OCI-LY3 (cell line): ENCODE measurements around the gene COL26A1.

Experiments used
- H2AFZ ChIP-seq: fragments of 200-600, 300-600 bp; shearing (Covaris generic); 2 replicates; pipeline ENCODE4 v1.6.0; 2014; ENCODE audit warnings: antibody characterized with exemption, low read depth, low read length
- H3K27ac ChIP-seq: fragments of 200-600, 300-600 bp; sonication (generic); 2 replicates; pipeline ENCODE4 v1.5.1; 2014; ENCODE audit warnings: mild to moderate bottlenecking, low read length, moderate library complexity, mixed read lengths
- H3K27me3 ChIP-seq: fragments of 200-600, 300-600 bp; sonication (generic); 2 replicates; pipeline ENCODE4 v1.6.1; 2014; ENCODE audit warnings: low read depth, low read length, mixed read lengths
- H3K36me3 ChIP-seq: fragments of 200-600, 300-600 bp; sonication (generic); replicated peaks from 2 replicates; pipeline ENCODE3; 2014; ENCODE audit warnings: low read depth, low read length, mixed read lengths
- H3K4me1 ChIP-seq: fragments of 300-600, 200-600 bp; sonication (generic); 2 replicates; pipeline ENCODE4 v1.6.1; 2014; ENCODE audit warnings: low read length, mixed read lengths
- H3K4me2 ChIP-seq: fragments of 200-600, 300-600 bp; sonication (generic); 2 replicates; pipeline ENCODE4 v1.6.1; 2014; ENCODE audit warnings: low read length, mixed read lengths
- H3K4me3 ChIP-seq: fragments of 300-600, 200-600 bp; sonication (generic); 2 replicates; pipeline ENCODE4 v1.5.1; 2014; ENCODE audit warnings: antibody characterized with exemption, mild to moderate bottlenecking, low read length, moderate library complexity
- H3K79me2 ChIP-seq: fragments of 300-600, 200-600 bp; shearing (Covaris generic); 2 replicates; pipeline ENCODE4 v1.6.1; 2014; ENCODE audit warnings: mild to moderate bottlenecking, low read length, mixed read lengths
- H3K9ac ChIP-seq: fragments of 300-600, 200-600 bp; shearing (Covaris generic); 2 replicates; pipeline ENCODE4 v1.6.0; 2014; ENCODE audit warnings: mild to moderate bottlenecking, low read length, moderate library complexity
- H3K9me3 ChIP-seq: fragments of 200-600, 300-600 bp; shearing (Covaris generic); 2 replicates; pipeline ENCODE4 v1.6.1; 2014; ENCODE audit warnings: low read length, mixed read lengths; ENCODE audit not compliant: insufficient read depth
- H4K20me1 ChIP-seq: fragments of 200-600, 300-600 bp; sonication (generic); 2 replicates; pipeline ENCODE4 v1.6.1; 2016; ENCODE audit warnings: low read length, mixed read lengths; ENCODE audit not compliant: insufficient read depth
- EZH2phosphoT487 ChIP-seq: fragments of 200-600 bp; shearing (Covaris generic); IDR thresholded peaks from 2 replicates; pipeline ENCODE4 v1.6.1; 2018; ENCODE audit warnings: antibody characterized with exemption, mixed run types, low read depth
- TF ChIP-seq, protein P1 (sequence below): fragments of 200-600, 300-600 bp; sonication (generic); IDR thresholded peaks from 2 replicates; pipeline ENCODE4 v1.5.1; 2014; ENCODE audit warnings: antibody characterized with exemption, low read length, low read depth

The COL26A1 gene

DNA sequence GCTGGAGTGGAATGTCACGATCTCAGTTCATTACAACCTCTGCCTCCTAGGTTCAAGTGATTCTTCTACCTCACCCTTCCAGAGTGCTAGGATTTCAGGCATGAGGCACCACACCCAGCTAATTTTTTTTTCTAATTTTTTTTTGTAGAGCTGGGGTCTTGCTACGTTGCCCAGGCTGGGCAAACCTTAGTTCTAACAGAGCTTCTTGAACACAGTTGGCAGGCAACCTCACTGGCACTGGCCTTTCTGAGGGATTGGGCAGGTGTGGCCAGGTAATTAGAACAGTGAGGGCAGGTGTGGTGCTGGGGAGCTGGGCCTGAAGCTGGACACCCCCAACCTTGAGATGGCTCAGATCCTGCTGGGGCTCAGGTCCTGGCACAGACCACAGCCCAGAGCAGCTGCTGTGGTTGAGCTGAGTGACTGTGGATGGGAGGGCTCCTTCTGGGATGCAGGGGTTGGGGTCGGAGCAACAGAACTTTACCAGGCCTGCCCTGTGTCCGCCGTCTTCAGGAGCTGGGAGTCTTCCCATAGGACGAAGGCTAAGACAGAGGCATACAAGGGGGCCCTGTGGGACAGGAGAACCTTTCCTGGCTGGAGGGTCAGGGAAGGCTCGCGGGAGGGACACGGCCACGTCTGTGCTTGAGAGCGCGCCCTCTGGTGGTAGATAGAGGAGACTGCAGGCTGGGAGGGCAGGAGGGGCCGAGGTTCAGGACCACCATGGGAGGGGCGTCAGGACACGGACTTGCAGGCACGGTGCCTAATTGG is 48.2 kb downstream of the COL26A1 start:
- H3K4me2 ChIP-seq = no peak overlapping the region
- H3K4me1 ChIP-seq = peaks cover 3% of the 10 kb centered on the region; the same call in 1 of the 2 replicates
- H3K27ac ChIP-seq = no peak overlapping the region
- no peaks in the 10 kb centered on the region for H4K20me1 ChIP-seq
- no peaks in the 10 kb centered on the region for H3K79me2 ChIP-seq
- H3K36me3 ChIP-seq = no peaks in the 10 kb centered on the region
- no peak overlapping the region for H2AFZ ChIP-seq
- H3K9me3 ChIP-seq = peaks cover 11% of the 10 kb centered on the region; the same call in 1 of the 2 replicates
- no peak overlapping the region for H3K4me3 ChIP-seq
- no peaks in the 10 kb centered on the region for H3K27me3 ChIP-seq
- no peak overlapping the region for H3K9ac ChIP-seq
- TF ChIP-seq, protein P1, sequence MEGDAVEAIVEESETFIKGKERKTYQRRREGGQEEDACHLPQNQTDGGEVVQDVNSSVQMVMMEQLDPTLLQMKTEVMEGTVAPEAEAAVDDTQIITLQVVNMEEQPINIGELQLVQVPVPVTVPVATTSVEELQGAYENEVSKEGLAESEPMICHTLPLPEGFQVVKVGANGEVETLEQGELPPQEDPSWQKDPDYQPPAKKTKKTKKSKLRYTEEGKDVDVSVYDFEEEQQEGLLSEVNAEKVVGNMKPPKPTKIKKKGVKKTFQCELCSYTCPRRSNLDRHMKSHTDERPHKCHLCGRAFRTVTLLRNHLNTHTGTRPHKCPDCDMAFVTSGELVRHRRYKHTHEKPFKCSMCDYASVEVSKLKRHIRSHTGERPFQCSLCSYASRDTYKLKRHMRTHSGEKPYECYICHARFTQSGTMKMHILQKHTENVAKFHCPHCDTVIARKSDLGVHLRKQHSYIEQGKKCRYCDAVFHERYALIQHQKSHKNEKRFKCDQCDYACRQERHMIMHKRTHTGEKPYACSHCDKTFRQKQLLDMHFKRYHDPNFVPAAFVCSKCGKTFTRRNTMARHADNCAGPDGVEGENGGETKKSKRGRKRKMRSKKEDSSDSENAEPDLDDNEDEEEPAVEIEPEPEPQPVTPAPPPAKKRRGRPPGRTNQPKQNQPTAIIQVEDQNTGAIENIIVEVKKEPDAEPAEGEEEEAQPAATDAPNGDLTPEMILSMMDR = peak; percentile 63
- no peak for TF ChIP-seq EZH2phosphoT487

DNA sequence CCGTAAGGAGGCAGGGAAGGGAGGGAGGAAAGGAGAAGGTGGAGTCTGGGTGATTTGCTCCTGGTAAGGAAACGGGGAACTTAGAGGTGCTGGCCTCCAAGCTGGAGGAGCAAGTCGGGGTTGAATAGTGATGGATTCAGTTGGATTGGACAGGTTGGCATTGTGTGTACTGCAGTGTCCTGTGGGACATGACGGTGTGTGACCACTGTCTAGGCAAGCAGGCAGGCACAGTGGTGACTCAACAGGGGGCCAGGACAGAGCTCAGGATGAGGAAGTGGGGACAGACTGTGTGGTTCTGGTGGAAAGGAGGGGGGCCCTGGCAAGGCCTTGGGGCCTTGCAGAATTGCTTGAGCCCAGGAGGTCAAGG is 48.8 kb downstream of the COL26A1 start:
- H3K4me2 ChIP-seq = no peak overlapping the region
- TF ChIP-seq EZH2phosphoT487 = no peak
- TF ChIP-seq, protein P1 = no peak
- H3K4me1 ChIP-seq = peaks cover 3% of the 10 kb centered on the region; the same call in 1 of the 2 replicates
- H3K79me2 ChIP-seq = no peaks in the 10 kb centered on the region
- H3K36me3 ChIP-seq = no peaks in the 10 kb centered on the region
- H2AFZ ChIP-seq = no peak overlapping the region
- no peak overlapping the region for H3K4me3 ChIP-seq
- H3K9me3 ChIP-seq = peaks cover 11% of the 10 kb centered on the region; the same call in 1 of the 2 replicates
- H3K9ac ChIP-seq = no peak overlapping the region
- H4K20me1 ChIP-seq = no peaks in the 10 kb centered on the region
- H3K27ac ChIP-seq = no peak overlapping the region
- no peaks in the 10 kb centered on the region for H3K27me3 ChIP-seq

DNA sequence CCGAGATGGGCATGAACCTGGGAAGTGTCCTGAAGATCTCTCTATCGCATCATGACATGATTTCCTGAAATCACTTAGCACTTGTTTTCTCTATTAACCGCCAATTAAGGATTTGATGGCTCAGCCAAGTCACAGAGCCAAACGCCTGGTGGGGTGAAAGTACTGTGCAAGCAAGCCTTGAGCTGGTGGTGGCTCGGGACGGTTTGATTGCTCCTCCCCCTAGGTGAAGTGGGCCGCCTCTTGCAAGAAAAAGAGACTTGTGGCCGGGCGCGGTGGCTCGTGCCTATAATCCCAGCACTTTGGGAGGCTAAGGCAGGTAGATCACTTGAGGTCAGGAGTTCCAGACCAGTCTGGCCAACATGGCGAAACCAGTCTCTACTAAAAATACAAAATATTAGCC is 50.3 kb downstream of the COL26A1 start:
- H3K27ac ChIP-seq = no peak overlapping the region
- H3K4me3 ChIP-seq = no peak overlapping the region
- no peaks in the 10 kb centered on the region for H3K36me3 ChIP-seq
- H3K27me3 ChIP-seq = no peaks in the 10 kb centered on the region
- H2AFZ ChIP-seq = no peak overlapping the region
- no peaks in the 10 kb centered on the region for H4K20me1 ChIP-seq
- H3K9ac ChIP-seq = no peak overlapping the region
- TF ChIP-seq, protein P1 = no peak
- no peak for TF ChIP-seq EZH2phosphoT487
- H3K4me2 ChIP-seq = no peak overlapping the region
- peaks cover 3% of the 10 kb centered on the region; the same call in 1 of the 2 replicates for H3K4me1 ChIP-seq
- H3K9me3 ChIP-seq = peaks cover 11% of the 10 kb centered on the region; the same call in 1 of the 2 replicates
- H3K79me2 ChIP-seq = no peaks in the 10 kb centered on the region

DNA sequence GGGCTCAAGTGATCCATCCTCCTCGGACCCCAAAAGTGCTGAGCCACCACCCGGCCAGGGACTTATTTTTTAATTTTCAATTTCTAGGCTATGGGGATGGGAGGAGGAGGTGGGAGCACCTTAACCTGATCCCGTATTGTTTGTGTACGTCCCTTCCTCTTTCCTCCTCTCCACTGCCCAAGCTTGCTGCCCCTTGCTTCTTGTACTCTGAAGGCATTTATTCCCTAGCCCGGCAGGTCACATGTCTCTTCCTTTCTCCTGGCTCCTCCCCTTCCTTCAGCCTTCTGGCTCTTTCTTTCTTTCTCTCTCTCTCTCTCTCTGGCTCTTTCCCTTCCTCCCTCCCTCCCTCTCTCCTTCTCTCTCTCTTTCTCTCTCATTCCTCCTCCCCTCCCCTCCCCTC is 56.0 kb downstream of the COL26A1 start:
- Histone ChIP-seq H3K9ac (no peak overlapping the region), H3K79me2 (no peaks in the 10 kb centered on the region), H3K9me3 (no peaks in the 10 kb centered on the region), H3K36me3 (no peaks in the 10 kb centered on the region), H2AFZ (no peak overlapping the region), H3K4me3 (no peak overlapping the region), H3K4me2 (no peak overlapping the region), H3K27me3 (no peaks in the 10 kb centered on the region), H3K4me1 (no peaks in the 10 kb centered on the region), H4K20me1 (no peaks in the 10 kb centered on the region), H3K27ac (no peak overlapping the region)
- TF ChIP-seq, protein P1 = no peak
- no peak for TF ChIP-seq EZH2phosphoT487
